Measurements from ENCODE around the gene PHLDA2. TPM values are rescaled to one million over a fixed set of nuclear protein-coding genes. Genes with fewer than 3 reads are reported as not detected.

PHLDA2 gene
- total and polyA plus RNA-seq, 9 of the 15 experiments (the other 6 are each of a cell fraction or from before 2014, with no cell fraction given), result 0.43 to 42.4 (median 4.7) TPM

DNA sequence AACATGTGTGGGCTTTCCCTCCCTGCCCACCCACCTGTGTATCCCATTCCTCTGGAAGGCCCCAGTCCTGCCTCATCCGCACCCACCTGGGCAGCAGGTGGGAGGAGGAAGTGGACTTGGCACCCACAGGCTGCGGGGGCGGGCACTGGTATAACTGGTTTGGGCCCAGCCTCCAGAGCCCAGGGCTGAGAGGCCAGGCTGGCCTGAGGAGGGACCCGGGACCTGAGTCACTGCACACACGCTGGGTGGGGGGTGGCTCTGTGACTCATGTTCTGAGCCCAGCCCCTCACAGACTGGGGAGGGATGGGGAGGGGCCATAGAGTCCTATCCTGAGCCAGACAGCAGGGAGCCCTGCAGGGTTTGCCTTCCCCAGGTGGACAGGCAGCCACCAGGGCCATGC is 16.7 kb downstream of the PHLDA2 start (continued):
- TF ChIP-seq JUN (IDR thresholded peaks at IDR 0.05; ENCODE audit: borderline replicate concordance, low read depth, low read length) (peak; percentile 74; the same call in 1 of the 2 replicates), JUN (CRISPR knock-in tag; IDR thresholded peaks at IDR 0.05; ENCODE audit: borderline replicate concordance) (peak; percentile 37; the same call in 1 of the 2 replicates), TBP (optimal IDR thresholded peaks at IDR 0.05; ENCODE audit: low read depth, low read length) (no peak), FOXJ3 (CRISPR knock-in tag; IDR thresholded peaks at IDR 0.05) (no peak), U2AF2 (optimal IDR thresholded peaks at IDR 0.05; ENCODE audit: low read depth, low read length) (no peak), HIVEP1 (CRISPR knock-in tag; IDR thresholded peaks at IDR 0.05) (no peak), PYGO2 (tag; IDR thresholded peaks at IDR 0.05) (no peak), NR4A1 (CRISPR knock-in tag; IDR thresholded peaks at IDR 0.05) (no peak), NR4A1 (tag; IDR thresholded peaks at IDR 0.05) (no peak), FOSL1 (tag; conservative IDR thresholded peaks at IDR 0.05) (peak; percentile 77), TCFL5 (CRISPR knock-in tag; conservative IDR thresholded peaks at IDR 0.05) (no peak), NFIC (IDR thresholded peaks at IDR 0.05) (0 out of 2 replicates have a peak, but pooled peaks have one; percentile 9), ZFX (CRISPR knock-in tag; IDR thresholded peaks at IDR 0.05) (no peak), GTF2A2 (tag; IDR thresholded peaks at IDR 0.05) (no peak), ZNF133 (CRISPR knock-in tag; IDR thresholded peaks at IDR 0.05) (no peak), MYBL2 (IDR thresholded peaks at IDR 0.05; ENCODE audit: low read depth) (no peak), MYBL2 (CRISPR knock-in tag; IDR thresholded peaks at IDR 0.05; ENCODE audit: borderline replicate concordance) (no peak), CHD4 (IDR thresholded peaks at IDR 0.05; ENCODE audit: insufficient read depth, insufficient replicate concordance, low read depth, low read length, poor library complexity, severe bottlenecking) (no peak), PHF20 (IDR thresholded peaks at IDR 0.05; ENCODE audit: partially characterized antibody) (no peak), NCOA4 (IDR thresholded peaks at IDR 0.05; ENCODE audit: partially characterized antibody) (no peak), RUNX1 (IDR thresholded peaks at IDR 0.05; ENCODE audit: low read depth) (no peak)
- TF ChIP-seq, protein P1, sequence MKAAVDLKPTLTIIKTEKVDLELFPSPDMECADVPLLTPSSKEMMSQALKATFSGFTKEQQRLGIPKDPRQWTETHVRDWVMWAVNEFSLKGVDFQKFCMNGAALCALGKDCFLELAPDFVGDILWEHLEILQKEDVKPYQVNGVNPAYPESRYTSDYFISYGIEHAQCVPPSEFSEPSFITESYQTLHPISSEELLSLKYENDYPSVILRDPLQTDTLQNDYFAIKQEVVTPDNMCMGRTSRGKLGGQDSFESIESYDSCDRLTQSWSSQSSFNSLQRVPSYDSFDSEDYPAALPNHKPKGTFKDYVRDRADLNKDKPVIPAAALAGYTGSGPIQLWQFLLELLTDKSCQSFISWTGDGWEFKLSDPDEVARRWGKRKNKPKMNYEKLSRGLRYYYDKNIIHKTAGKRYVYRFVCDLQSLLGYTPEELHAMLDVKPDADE (conservative IDR thresholded peaks at IDR 0.05; ENCODE audit: control insufficient read depth, low read depth, low read length), result no peak
- TF ChIP-seq, protein P2, sequence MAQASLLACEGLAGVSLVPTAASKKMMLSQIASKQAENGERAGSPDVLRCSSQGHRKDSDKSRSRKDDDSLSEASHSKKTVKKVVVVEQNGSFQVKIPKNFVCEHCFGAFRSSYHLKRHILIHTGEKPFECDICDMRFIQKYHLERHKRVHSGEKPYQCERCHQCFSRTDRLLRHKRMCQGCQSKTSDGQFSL (CRISPR knock-in tag; IDR thresholded peaks at IDR 0.05), result peak; percentile 68; the same call in 1 of the 2 replicates
- TF ChIP-seq, protein P2 (tag; IDR thresholded peaks at IDR 0.05), result 0 out of 4 replicates have a peak, but pooled peaks of 1 of the 2 experiments have one; percentile 31
- TF ChIP-seq, protein P3, sequence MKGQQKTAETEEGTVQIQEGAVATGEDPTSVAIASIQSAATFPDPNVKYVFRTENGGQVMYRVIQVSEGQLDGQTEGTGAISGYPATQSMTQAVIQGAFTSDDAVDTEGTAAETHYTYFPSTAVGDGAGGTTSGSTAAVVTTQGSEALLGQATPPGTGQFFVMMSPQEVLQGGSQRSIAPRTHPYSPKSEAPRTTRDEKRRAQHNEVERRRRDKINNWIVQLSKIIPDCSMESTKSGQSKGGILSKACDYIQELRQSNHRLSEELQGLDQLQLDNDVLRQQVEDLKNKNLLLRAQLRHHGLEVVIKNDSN (CRISPR knock-in tag; IDR thresholded peaks at IDR 0.05), result no peak
- TF ChIP-seq, protein P4, sequence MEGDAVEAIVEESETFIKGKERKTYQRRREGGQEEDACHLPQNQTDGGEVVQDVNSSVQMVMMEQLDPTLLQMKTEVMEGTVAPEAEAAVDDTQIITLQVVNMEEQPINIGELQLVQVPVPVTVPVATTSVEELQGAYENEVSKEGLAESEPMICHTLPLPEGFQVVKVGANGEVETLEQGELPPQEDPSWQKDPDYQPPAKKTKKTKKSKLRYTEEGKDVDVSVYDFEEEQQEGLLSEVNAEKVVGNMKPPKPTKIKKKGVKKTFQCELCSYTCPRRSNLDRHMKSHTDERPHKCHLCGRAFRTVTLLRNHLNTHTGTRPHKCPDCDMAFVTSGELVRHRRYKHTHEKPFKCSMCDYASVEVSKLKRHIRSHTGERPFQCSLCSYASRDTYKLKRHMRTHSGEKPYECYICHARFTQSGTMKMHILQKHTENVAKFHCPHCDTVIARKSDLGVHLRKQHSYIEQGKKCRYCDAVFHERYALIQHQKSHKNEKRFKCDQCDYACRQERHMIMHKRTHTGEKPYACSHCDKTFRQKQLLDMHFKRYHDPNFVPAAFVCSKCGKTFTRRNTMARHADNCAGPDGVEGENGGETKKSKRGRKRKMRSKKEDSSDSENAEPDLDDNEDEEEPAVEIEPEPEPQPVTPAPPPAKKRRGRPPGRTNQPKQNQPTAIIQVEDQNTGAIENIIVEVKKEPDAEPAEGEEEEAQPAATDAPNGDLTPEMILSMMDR (IDR thresholded peaks at IDR 0.05 in 2 of 3, conservative IDR thresholded peaks at IDR 0.05 in 1 of 3; ENCODE audit: insufficient read depth in 2 of 3, low read depth in 1 of 3, low read length in 3 of 3), result no peak

Data from K562 (cell line).